Amniotic epithelial cell (primary cell): ENCODE results near the gene MED14.

ENCODE experiments used
- DNase-seq: peaks from one replicate; pipeline ENCODE4 v3.0.0-alpha.2; 2010; ENCODE audit warnings: low read depth

MED14 gene

DNA sequence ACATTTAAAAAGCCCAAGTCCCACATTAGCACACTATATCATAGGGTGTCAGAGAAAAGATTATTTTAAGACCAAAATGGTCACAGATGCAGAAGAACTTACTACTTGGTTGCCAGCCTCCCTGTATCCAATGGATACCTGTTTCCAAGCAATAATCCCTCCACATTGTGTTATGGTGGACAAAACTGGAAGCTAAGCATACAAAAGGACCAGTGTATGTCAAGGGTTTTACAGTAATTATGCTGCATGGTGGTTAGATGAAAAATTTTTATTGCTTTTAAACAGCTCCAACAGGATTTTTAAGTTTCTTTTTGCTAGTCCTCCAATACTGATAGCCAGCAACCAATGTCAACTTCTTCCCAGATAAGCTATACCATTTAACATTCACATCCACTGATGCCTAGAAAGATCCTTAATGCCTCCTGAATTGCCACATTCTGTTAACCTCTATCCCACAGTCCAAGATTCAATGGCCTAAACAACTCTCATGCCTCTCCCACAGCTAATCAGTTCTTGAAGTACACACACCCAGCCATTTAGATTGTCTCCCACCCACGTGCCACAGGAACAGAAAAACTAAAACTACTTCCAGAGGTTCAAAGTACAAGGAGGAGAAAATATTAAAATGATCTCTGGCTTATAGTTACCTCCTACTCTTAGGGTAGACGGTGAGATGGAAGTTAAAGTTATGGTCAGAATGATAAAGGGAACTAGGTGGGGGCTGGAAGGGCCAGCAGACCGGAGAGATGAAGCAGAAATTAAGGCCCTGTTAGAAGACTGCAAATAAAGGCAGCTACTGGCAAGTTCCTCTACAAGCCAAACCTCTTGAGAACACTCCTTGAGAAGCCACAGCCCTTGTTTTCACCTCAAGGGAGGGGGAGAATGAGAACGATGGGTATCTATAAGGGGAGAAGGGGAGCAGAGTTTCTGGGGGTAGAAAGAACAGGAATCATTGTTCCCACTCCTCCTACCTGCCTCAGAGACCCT, 5.5 kb downstream of the MED14 start:
- DNase-seq: no peak

DNA sequence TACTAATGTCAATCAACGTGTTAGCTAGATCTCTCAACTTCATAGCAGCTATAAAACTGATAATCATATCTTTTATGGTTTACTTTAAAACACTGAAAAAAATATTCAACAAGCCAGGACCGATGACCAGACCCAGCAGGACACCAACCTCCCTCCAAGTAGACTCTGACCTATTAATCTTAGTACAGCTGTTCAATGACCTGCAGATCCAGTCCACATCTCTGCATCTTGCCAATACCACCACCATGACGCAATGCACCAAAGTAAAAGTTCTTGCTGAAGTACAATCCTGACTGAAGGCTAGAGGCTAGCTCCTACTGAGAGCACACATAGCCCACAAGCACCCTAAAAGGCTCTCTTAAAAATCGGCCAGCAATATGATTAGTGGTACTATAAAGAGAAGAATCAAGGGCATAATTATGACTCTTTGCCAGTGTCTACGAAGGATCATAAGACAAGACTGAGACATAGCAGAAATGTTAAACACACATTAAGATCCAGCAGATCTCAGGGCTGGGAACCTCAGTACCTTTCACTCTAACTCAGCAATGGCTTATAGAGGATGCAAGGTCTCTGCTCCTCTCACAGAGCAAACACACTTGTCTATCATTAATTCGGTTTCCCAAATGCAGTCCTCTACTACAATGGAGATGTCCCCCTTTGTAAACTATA, 7.6 kb downstream of the MED14 start:
- peak; percentile 26 for DNase-seq

DNA sequence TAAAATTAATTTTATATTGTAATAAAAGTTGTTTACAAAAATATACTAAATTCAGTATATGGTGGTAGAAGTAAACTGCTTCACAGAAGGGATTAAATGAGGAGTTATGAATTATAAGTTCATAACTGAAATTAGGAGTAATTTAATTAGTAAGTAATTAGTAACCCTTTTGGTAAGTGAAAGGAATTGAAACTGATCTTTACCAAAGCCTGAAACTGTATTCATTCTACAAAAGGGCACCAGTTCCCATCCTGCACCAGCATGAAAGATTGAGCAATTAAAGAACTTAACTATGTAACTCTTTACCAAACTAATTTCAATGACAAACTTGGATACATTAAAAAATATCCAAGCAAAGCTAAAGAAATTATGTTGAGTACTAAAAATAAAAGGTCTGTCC, 8.2 kb downstream of the MED14 start:
- no peak for DNase-seq

DNA sequence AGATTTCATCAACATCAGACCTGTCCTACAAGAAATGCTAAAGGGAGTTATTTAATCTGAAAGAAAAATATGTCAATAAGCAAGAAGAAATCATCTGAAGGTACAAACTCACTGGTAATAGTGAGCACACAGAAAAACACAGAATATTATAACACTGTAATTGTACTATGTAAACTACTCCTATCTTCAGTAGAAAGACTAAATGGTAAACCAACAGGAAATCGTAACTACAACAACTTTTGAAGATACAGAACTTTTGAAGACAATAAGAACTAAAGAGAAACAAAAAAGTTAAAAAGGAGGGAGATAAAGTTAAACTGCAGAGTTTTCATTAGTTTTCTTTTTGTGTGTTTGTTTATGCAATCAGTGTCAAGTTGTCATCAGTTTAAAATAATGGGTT, 12.4 kb downstream of the MED14 start:
- DNase-seq: no peak

DNA sequence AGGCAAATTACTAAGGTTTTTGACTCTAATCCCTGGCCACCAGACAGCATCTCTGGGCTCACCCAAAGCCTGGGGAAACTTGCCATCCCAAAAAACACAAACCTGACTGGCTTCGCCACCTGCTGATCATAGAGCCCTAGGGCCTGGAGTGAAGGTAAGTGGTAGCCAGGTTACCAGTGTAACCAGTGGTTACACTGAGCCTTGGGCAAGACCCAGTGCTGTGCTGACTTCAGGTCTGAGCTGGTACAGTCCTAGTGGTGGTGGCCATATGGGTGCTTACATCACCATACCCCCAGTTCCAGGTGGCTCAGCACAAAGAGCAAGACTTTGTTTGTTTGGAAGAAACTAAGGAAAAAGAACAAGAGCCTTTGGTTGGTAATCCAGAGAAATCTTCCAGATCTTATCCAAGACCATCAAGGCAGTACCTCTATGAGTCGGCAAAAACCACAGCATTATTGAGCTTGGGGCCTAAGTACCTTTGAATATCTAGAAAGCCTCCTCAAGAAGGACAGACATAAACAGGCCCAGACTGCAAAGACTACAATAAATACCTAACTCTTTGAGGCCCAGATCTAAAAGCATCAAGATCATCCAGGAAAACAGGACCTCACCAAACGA, 13.7 kb downstream of the MED14 start:
- no peak for DNase-seq

DNA sequence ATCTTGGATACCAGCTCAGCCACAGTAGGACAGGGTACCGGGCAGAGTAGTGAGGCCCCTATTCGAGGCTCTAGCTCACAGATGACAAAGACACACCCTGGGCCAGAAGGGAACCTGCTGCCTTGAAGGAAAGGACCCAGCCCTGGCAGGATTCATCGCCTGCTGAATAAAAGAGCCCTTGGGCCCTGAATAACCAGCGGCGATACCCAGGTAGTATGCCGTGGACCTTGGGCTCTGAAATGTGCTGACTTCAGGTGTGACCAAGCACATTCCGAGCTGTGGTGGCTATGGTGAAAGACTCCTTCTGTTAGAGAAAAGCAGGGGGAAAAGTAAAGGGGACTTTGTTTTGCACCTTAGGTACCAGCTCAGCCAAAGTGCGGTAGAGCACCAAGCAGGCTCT, 14.6 kb downstream of the MED14 start:
- no peak for DNase-seq

DNA sequence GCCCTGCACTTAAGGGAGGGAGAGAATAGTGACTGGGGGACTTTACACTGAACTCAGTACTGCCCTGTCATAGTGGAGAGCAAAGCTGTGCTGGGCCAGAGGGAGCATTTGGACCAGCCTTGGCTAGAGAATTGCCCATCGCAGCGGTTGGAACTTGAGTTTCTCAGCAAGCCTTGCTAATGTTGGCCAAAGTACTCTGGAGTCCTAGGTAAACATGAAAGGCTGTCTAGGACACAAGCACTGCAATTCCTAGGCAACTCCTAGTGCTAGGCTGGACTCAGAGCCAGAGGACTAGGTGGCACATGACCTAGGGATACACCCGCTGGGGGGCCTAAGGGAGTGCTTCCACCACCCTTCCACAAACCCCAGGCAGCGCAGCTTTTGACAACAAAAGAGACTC, 15.0 kb downstream of the MED14 start:
- no peak for DNase-seq

DNA sequence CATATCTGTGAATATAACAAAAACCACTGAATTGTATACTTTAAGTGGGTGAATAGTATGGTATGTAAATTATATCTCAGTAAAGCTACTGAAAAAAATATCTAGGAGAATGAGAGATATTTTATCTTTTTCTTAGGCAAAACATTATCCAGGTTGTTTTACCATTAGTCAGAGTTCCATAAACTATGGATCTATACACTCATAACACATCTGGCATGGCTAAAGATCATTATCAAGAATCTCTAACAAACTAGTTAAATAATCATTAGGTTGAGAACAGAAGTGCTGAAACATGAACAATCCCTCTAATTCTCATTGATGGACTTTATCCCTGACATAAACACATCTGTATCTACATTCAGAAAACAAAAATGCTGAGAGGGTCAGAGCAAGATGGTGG, 15.6 kb downstream of the MED14 start:
- no peak for DNase-seq

DNA sequence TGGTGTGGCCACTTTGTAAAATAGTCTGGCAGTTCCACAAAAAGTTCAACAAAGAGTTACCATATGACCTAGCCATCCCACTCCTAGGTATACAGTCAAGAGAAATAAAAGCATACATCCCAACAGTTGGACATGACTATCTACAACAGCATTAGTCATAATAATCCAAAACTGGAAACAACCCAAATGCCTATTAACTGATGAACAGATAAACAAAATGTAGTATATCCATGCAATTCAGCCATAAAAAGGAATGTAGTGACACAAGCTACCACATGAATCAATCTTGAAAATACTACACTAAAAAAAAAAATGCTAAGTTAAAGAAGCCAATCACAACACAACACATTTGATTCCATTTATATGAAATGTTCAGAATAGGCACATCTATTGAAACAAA, 16.1 kb downstream of the MED14 start:
- DNase-seq: peak; percentile 66

DNA sequence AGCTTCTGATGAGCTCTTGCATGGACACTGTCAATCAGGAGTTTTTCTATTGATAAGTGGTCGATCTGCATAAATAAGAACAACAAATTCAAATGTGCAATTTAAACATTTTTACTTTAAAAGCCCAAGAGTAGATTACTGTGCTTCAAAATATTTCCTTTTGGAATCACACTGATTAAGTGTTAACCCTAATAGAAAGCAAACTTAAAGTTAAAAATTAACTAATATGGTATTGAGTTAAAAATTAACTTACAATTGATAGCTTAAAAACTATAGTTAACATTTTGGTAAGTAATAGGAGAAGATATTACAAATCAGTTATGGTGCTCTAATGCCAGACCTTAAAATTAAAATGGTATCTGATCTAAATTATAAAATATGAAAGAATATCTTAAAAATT, 25.9 kb downstream of the MED14 start:
- DNase-seq: no peak

DNA sequence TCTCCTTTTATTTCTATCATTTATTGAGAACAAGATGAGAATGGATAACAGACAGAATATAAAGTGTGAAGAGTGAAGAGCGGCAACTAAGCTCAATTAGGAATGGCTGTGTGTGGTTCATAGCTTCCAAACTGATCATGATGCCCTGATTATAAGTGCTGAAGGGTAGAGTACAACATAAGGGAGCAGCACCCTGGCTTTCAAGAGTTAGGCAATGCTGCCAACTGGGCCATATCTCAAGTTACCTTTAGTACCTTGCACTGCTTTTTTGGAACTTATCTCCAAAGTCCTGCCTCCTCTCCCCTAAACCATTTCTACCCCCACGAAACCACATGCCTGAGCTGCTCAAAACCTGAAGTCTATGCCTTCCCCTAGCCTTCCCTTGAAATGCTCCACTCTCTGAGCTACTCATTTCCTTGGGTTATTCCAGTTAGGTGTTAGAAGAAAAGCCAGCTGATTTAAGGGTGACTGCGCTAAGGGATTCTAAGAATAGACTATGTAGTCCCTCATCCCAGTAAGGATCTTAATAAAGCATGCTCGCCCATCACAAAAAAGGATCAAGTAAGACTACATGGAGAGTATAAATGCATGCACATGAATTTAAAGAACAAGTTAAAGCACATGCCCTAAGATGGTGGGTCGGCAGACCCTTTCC, 29.6 kb downstream of the MED14 start:
- DNase-seq: no peak

DNA sequence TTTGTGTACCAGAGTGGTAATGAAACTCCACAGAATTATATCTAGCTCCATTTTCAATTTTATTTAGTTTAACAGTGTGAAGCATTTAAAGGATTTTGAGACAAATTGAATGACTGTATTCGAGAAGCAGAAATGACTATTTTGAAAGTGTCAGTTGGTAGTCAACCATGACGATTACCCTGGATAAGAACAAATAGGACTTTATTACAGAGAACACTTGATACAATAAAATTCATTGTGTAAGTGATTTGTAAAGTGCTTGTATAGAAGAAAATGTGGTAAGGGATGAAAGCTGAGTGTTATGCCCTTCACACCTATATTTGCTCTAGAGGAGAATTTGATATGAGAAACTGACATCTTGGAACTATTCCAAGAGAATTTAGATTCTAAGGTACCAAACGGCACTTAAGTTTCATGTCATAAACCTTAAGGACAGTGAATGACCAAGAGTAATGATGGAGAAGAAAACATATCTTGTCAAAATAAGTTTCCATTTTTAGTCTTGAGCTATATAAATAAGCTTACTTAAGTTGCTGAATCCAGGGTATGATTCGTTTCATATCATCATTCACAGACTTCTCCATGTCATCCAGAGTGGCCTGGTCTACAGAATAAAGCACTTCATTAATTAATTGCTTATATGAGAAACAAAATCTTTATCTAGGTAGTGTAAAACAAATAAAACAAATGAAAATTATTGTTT, 34.6 kb downstream of the MED14 start:
- no peak for DNase-seq

DNA sequence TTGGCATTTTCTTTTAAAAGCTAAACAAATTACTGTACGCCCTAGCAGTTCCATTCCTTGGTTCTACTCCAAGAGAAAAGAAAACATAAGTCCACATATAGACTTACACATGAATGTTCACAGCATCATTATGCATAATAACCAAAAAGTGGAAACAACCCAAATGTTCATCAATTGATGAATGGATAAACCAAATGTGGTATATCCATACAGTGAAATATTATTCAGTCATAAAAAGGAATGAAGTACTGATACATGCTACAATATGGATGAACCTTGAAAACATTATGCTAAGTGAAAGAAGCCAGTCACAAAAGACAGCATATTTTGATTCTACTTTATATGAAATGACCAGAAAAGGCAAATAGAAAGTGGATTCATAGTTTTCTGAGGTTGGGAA, 36.5 kb downstream of the MED14 start:
- no peak for DNase-seq

DNA sequence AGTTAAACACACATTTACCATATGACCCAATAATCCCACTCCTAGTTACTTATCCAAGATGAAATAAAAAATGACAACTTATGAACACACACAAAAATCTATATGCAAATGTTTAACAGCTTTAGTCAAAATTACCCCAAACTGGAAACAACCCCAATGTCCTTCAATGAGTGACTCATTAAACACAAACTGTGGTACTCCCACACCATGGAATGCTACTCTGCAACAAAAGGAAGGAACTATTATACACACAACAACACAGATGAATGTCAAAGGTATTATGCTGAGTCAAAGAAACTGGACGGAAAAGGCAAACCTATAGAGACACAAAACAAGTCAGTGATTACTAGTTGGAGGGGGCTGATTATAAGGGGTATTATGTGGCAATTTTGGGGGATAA, 40.5 kb downstream of the MED14 start:
- peak; percentile 20 for DNase-seq

DNA sequence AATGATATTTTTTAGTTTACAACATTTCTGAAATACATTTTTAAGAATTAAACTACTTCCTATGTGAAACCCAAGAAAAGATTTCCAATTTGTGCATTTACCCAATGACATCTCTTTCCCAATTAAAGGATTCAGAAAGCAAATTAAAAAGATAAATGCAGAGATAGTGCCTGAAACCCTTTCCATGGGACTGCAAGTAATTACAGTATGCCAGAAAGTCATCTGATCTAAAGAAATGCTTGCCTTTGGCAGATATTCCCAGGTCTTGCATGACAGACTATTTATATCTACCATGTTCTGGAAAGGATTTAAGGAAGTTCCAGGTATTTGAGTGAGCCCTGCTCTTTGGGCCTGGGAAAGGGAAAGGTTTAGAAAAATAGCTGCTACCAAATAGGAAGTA, 46.4 kb downstream of the MED14 start:
- no peak for DNase-seq

DNA sequence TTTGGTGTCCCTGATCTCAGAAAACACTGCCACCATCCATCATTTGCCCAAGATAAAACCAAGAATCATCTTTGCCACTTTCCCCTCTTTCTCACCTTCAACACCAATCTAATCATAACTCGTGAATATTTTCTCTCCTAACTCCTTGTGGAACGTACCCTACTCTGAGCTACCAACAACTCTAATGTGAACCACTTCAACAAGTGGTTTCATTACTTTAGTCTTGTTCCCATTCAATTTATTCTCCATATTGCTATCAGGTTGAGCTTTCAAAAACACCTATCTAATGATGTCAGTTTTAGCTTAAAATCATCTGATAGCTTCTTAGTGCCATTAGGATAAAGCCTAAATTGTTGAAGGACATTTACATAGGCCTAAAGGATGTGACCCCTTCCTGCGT, 48.2 kb downstream of the MED14 start:
- no peak for DNase-seq

DNA sequence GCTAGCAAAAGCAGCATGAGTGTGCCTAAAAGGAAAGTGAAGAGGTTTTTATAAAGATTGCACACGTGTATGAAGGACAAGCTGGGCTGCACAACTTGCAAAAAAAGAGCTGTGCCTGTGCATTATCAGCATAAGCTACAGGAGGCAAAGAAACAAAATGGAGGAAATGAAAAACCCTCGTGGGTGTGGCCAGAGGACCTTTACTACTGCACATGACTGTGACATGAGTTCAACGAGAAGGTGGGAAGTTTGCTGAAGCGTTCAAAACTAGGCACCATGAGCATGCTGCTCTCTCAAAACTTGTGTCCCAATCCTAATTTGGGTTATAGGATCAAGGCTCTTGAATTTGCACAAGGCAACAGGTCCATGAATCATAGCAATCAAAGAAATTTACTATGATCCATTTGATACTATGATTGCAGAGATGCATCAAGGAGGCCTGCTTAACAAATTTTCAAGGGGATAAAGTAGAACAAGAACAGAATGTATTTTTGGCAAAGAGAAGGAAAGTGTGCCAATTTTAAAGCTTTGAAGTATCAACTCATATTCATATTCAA, 49.9 kb downstream of the MED14 start:
- no peak for DNase-seq

DNA sequence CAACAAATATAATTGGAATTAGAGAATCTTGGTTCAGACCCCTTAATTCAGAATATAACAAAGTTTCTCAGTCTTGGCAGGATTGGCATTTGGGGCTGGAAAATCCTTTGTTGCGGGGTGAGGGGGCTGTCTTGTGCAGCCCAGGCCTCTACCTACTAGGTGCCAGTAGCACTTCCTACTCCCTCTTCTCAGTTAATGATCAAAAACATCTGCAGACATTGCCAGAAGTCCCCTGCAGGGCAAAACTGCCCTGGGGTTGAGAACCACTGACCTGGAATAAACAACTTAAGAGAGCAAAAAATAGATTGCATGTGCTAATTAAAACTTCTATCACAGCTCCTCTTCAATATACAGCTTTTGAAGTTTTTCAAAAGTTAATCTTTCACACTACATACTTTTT, 51.2 kb downstream of the MED14 start:
- no peak for DNase-seq

DNA sequence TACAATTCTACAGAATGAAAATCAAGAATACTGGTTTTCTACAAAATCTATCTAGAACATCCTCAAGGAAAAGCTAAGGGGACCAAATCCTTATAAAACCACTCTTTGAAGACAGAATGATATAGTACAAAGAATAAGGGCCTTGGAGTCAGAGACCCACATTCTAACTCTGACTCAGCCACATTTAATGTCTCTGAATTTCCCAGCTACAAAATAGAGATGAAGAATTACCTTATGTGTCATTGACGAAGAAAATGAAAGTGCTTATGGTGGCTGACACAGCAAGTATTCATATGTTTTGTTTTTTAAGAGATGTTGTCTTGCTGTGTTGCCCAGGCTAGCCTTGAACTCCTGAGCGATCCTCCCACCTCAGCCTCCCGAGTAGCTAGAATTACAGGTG, 52.1 kb downstream of the MED14 start:
- DNase-seq: peak; percentile 21

DNA sequence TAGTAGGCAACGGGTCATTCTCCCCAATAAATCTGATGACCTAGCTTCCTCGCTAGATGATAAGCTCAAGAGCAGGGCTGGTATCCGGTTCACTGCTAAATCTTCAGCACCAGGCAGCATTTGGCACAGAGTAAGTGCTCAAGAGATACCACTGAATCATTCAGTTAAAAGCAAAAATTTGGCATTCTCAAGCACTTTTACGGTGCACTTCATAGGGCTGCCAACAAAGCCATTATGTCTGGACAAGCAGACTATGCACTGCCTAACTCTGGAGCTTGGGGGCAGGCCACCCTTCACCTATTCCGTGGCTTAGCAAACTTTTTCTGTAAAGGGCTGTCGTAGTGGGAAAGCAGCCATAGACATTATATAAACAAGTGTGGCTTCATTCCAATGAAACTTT, 64.2 kb downstream of the MED14 start:
- DNase-seq: peak; percentile 8

DNA sequence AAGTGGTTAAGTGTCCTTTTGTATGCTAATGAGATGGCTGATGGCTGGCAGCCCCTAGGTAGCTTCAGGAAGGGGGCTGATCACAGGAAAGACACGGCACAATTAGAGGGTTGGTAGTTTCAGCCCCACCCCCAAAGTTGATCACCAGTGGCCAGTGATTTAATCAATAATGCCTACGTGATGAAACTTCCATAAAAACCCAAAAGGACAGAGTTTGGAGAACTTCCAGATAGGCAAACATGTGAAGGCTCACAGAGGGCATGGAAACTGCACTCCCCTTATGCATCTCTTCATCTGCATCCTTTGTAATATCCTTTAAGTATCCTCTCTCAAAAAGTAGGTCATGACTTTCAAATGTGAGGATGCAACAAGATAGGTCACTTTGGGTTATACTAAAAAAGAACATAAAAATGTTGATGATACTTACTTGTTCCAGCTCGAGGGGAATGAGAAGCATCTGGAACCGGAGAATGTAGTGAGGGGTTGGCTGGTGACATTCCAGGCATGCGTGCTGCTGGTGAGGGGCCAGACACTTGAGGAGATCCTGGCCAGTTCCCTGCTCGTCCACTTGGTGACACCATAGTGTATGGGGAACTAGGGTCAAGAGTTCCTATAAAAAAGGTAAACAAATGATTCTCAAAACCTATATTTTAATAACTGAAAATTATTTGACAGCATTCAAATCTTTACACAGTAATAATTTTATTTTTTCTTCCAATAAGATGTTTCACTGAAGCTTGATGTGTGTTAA, 71.3 kb downstream of the MED14 start:
- DNase-seq: peak; percentile 26
